Germinal center (tissue), 1 donor: ENCODE measurements around the gene MKX.

Source experiments
- DNase-seq: peaks from one replicate; pipeline ENCODE4 v3.0.0; 2012; ENCODE audit warnings: mixed read lengths, low spot score

The MKX gene

DNA sequence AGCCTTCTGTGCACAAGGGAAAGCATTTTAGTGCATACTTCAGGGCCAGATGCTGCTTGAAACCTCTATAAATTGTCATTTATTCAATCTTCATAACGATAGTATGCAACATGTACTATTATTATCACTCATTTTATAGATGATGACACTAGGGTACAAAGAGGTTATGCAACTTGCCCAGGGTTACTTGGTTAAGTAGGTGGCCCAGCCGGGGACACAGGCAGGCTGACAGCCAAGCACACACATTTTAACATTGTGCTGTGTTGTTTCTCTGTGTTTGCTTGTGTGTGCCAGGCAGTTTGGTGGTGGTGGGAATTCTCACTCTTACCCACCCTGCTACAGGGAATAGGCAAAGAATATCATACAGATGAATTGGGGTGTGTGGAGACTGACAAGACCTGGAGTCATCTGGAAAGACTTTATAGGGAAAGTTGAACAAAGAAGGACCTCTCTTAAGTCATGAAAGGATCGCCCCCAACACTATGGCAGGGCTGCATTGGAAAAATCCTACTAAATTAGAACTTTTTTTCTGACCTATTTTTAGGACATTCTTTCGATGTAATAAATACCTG is 98.9 kb downstream of the MKX start:
- no peak for DNase-seq

DNA sequence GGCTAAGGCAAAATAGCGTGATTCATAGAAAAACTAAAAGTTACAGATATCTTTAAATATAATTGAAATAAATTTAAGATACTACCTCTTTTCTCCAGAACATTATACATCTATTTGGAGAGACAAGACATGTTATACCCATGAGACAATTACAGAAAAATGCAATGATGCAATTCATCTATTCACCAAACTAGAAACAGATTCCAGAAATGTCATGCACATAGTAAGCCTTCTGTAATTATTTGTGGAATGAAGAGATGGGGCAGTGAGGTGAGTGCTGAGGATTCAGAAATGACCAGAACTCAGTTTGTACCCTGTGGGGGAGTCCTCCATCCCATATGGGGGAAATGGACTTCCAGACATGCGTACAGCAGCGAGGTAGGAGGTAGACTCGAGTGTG is 99.4 kb downstream of the MKX start:
- DNase-seq: no peak

DNA sequence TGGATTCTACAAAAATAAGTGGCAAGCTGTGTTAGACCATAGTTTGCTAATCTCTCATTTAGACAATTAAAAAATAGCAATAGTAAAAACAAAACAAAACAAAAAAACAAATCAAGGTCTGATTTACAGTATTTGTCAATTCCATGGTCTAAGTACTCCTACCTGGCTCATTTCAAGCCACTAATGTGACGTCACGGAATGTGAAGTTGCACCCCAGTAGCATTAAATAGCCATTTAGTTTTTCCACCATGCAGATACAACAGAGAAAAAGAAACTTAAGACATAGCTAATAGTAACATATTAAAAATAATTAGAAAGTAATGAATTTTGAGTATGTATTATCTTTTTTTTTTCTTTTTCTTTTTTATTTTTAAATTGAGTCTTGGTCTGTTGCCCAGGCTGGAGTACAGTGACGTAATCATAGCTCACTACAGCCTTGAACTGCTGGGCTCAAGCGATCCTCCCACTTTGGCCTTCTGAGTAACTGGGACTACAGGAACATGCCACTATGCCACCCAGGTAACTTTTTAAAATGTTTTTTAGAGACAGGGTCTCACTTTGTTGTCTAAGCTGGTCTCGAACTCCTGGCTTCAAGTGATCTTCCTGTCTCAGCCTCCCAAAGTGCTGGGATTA is 101.2 kb downstream of the MKX start:
- DNase-seq: no peak

DNA sequence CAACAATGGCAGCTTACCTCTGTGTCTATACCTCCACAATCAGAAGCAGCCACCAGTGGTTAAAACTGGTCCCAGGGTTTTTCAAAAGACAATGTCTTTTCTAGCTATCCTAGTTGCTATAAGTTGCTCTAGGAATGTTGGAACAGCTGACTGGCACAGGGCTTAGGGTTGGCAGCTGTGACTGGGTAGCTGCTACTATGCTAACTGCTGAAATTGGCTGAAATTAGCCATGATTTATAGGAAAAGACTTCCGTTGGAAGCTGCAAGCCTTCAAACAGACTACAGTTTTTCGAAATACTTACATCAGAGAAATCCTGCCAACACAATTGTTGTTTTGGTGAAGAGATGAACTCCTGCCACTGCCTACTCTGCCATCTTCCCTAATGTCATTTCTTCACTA is 102.3 kb downstream of the MKX start:
- DNase-seq: no peak

DNA sequence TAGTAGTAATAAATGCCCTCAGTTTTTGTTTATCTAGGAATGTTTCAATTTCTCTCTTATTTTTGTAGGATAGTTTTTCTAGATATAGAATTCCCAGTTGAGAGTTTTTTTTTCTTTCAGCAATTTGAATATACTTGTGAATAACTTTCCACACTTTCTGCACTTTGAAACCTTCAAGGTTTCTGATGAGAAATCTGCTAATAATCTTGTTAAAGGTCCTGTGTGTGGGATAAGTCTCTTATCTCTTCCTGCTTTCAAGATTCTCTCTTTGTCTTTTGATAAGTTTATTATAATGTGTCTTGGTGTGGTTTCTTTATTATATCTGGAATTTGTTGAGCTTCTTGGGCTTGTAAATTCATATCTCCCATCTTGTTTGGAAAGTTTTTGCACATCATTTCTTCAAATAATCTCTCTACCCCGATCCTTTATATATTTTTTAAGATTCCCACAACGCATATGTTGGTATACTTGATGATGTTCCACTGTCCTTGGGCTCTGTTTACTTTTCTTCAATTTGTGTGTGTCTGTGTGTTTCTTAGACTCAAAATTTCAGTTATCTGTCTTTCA is 103.5 kb downstream of the MKX start:
- no peak for DNase-seq

DNA sequence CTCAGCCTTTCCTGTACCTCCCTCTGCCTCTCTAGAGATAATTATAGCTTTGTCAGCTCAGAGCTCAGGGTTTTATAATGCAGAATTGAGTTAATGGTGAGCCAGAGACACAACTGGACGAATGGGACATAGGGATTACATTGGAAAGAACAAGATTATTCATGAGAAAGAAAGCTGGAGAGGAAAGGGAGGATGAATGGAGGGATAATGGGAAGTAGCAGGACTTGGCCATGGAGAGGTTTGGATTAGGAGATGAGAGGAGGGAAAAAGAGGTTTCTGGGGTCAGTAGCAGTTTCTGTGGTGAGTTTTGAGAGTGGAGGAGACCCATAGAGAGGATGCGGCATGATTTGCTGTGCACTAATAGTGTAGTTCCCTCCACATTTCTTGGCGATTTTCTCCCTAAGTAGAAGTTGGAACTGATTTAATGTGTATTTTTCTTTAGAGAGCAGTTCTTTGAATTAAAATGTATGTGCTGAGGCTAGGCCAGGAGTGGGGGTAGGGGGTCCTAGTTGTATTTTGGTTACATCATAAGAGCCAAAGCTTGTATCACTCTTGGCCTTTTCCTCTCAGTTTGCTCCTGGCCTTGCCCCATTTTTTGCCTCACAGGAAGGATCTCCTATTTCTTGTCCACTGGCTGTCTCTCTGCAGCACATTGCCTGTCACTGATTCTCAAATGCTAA is 107.4 kb downstream of the MKX start:
- no peak for DNase-seq

DNA sequence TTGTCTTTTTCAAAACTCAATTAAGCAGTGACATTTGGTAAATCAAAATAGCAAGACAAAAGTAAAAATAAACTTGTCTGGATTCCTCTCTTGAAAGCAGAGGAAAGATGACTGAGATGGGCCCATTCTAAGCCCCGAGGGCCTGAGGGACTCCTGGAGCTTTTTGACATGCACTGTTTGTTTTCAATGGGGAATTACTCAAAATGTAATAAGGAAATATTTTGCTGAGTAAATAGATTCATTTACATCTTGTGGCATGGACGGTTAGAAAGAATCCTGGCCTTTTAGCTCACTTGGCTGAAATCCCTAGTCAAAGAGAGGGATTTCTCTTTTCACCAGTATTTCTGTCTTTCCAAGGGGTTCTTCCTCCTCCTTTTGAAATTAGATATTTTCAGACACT is 108.0 kb downstream of the MKX start:
- no peak for DNase-seq

DNA sequence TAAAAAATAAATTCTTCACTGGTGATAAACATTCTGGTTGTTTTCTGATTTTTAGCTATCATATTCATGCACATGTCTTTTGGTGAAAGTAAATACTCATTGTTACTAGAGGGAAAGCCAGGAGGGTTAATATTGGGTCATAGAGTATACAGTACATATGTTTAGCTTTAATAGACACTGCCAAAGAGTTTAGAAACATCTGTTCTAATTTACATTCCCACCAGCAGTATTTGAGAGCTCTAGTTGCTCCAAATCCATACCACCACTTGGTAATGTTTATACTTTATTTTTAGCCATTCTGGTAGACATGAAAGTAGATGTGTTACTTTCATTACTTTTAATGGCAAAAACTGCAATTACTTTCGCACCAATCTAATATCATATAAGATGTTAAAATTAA is 108.8 kb downstream of the MKX start:
- no peak for DNase-seq

DNA sequence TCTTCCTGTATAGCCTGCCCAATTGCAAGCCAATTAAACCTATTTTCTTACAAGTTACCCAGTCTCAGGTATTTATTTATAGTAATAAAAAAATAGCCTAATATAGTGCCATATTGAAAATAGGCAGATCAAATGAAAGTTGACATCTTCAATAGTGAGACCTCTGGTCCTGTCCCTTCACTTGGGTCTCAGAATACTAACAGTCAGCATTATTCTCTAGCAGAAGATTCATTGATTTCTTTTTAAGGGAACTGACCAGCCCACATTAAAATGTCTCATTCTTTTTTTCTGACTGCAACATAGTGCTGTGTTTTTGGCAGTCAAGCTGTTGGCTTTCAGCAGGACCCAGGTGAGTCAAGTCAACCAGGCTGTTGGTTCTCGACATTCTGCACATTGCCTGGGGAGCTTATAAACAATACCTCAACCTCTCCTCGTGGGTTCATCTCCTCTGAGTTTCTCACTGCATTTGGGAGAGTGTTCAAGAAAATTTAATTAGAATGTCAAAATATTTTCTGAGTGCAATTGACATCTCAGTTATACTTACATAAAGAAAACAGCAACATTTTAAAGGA is 109.8 kb downstream of the MKX start:
- no peak for DNase-seq

DNA sequence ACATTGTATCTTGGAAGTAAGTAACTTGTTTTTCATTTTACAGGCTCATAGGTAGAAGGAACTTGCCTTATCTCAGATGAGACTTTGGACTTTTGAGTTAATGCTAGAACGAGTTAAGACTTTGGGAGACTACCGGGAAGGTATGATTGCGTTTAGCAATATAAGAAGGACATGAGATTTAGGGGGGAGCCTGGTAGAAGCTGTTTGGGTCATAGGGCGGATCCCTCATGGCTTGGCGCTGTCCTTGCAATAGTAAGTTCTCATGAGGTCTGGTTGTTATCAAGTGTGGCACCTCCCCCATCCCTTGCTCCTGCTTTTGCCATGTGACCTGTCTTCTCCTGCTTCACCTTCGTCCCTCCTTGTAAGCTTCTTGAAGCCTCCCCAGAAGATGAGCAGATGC is 110.3 kb downstream of the MKX start:
- no peak for DNase-seq

DNA sequence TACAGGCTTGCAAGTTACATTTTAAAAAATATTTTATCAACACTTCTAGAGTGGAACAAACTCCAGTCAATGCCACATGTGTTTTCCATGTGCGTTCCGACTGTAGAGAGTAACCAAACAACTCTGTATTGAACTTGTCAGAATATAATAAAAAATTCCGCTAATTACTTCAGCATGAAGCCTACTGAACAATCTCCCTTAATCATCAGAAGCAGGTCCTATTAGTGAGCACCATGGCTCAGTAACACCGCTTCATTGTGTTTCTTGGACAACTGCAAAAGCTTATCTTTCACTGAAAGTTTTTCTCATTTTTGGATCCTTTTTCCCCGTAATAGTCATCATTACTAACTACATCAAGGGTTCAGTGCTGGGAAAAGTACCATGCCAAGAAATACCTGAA is 117.0 kb downstream of the MKX start:
- no peak for DNase-seq

DNA sequence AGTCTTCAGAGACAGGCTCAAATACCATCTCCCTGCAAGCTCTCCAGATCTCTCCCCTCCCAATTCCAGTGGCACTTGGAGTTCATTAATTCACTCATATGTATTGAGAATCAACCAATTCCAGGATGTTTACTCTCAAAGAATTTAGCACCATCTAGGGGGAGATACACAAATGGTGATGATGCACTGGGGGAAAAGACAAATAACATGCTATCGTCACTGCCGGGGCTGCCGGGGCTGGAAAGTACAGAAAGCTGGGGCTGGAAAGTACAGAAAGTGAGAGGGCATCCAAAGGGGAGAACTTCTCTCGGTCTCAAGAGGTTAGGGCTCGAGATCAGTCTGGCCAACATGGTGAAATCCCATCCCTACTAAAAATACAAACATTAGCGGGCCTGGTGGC is 118.7 kb downstream of the MKX start:
- no peak for DNase-seq

DNA sequence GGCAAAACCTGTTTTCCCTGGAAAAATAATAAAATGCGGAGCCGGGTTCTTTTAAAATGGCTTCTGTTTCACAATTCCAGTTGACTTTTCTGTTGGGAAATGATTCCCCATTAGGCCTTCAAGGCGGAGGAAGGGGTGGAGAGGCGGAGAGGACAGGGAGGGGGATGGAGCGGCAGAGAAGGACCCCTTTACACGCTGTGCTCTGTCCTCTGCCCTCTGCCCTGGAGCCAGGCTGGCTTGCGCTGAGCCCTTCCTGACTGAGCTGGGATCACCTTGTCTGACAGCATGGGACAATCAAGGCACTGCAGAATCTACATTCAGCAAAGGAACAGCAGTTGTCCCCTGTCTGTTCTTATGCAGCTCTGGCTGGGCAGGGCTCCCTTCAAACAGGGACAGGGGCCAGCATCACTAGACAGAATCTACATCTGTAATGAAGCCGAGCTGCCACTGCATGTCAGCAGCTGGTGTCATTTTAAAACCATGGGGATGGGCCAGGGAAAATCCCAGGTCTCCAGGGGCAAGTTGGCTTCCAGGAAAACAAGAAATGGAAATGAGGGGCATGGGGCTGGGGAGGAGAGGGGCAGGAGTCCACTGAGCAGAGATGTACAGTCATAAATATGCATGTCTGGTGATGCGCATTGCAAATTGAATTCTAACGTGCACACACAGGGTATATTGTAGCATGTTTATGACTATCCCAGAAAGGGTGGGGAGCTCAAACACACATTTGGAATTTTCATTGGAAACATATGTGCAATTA is 120.0 kb downstream of the MKX start:
- DNase-seq: no peak

DNA sequence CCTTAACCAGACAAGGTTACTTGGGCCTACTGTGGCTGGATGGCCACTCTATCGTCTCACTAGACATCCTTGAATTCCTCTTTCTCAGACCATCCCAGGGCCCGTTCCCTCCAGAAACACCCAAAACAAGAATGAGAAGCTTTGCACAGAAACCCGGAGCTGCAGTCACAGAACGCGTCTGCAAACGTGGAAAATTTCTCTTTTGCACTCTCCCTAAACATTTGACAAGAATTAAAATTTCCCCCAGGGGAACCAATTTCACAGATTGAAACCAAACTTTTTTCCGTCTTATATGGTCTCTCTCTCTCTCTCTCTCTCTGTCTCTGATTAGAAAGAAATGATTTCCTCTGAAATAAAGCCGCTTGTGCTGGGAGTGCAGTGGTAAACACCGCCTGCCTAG is 120.7 kb downstream of the MKX start:
- no peak for DNase-seq
